GM12865 (cell line): ENCODE measurements around the gene TEAD3.

Source experiments
- DNase-seq: peaks from one replicate; pipeline ENCODE4 v3.0.0; 2010; ENCODE audit warnings: low read depth
- H3K4me3 ChIP-seq: 2 replicates; pipeline ENCODE4 v1.5.1; 2011; ENCODE audit warnings: mild to moderate bottlenecking, low read depth, low read length, control low read depth
- CTCF ChIP-seq: IDR thresholded peaks from 2 replicates; pipeline ENCODE4 v1.5.1; 2011; ENCODE audit warnings: low read length, control low read depth, low read depth, inconsistent platforms; ENCODE audit not compliant: insufficient read depth; ENCODE audit errors: missing control alignments

Gene TEAD3

DNA sequence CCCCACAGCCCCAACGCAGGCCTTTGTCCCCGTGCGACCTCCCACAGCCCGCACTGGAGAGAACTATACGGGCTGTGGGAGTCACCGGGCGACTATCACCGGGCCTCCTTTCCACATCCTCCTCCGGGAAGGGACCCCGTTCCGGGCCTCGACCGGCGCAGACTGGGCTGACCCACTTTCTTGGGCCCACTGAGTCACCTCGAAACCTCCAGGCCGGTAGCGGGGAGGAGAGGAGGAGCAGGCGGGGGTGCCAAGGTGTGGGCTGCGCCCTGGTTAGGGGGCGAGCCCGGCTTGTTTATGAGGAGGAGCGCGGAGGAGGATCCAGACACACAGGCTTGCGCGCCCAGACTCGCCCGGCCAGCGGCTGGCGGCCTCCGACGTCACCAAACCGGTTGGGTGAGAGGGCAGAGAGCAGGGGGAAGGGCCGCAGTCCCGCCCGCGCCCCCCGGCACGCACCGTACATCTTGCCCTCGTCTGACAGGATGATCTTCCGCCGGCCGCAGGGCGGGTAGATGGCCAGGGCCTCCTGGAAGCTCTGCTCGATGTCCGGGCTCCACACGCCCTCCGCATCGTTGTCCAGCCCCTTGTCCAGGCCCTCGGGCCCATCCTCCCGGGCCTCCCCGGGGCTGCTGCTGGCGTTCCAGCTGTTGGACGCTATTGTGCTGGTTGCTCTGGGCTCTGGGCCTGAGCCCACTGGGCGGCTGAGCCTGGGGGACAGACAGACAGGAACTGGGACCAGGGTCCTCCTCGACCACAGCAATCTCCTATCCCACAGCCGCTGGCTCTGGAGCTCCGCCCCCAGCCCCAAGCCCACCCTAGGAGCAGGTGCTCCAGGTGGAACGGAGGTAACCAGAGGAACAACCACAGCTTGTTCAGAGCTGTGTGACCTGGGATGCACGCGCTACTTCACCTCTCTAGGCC lies 10.6 kb downstream of the TEAD3 start:
- TF ChIP-seq CTCF: no peak
- no peak overlapping the region for H3K4me3 ChIP-seq
- no peak for DNase-seq

GRCh38 chr6:35485402-35485877 lies 11.4 kb downstream of the TEAD3 start:
- H3K4me3 ChIP-seq: no peak overlapping the region
- no peak for TF ChIP-seq CTCF
- no peak for DNase-seq

DNA sequence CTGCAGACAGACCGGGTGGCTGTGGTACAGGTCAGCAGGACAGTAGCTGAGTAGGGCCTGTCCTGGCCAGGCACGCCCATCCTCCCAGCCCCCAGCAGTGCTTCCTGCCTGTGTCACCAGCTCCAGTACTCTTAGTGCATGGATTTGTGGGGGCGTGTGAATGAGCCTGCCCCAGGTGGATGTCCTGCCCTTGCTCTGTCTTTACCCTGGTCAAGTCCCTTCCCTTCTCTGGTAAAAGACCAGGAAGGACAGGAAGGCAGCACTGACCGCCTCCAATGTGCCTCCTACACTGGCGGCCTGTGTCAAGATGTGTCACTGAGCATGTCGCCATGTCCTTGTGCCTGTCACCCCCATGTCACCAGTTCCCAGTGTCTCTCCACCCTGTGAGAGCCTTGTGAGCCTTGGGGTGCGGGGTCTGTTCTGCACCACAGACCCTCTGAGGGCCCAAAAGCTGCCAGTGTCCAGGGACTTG lies 11.9 kb downstream of the TEAD3 start:
- DNase-seq: no peak
- no peak overlapping the region for H3K4me3 ChIP-seq
- no peak for TF ChIP-seq CTCF

- no peak for DNase-seq
- no peak for TF ChIP-seq CTCF
- H3K4me3 ChIP-seq: no peak overlapping the region
Observed at GRCh38 chr6:35483893-35484645, 12.8 kb downstream of the TEAD3 start.

DNA sequence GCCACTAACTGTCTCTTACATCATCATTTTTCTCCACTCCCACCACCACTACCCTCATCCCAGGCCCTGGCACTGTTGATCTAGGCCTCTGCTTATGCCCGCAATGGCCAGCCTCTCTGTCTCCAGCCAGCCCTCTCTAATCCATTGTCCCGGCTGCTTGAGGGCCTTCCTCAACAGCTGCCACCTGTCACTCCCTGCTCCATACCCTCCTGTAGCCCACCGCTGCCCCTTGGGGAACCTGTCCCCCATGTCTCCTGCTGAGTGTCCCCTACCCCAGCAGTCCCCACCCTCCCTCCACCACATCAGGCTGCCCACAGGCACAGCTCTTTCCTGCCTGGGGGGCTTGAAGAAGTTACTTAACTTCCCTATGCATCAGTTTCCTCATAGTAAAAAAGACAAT lies 13.4 kb downstream of the TEAD3 start:
- H3K4me3 ChIP-seq: no peak overlapping the region
- TF ChIP-seq CTCF: no peak
- DNase-seq: no peak

- TF ChIP-seq CTCF: no peak
- DNase-seq: no peak
- no peak overlapping the region for H3K4me3 ChIP-seq
Observed at GRCh38 chr6:35483062-35483461, 13.8 kb downstream of the TEAD3 start.
